ENCODE data around the gene HIBADH. TPM values are rescaled to one million over a fixed set of nuclear protein-coding genes. Genes with fewer than 3 reads are reported as not detected.
"Not testable (repeated sequence)": the region's sequence is repeated elsewhere in the genome, so short reads cannot be mapped to it uniquely, and the experiment has no call there.

The HIBADH gene
- polyA plus RNA-seq, 2 of the 4 experiments (the other 2 are of a cell fraction) = 49.5 to 118 TPM

DNA sequence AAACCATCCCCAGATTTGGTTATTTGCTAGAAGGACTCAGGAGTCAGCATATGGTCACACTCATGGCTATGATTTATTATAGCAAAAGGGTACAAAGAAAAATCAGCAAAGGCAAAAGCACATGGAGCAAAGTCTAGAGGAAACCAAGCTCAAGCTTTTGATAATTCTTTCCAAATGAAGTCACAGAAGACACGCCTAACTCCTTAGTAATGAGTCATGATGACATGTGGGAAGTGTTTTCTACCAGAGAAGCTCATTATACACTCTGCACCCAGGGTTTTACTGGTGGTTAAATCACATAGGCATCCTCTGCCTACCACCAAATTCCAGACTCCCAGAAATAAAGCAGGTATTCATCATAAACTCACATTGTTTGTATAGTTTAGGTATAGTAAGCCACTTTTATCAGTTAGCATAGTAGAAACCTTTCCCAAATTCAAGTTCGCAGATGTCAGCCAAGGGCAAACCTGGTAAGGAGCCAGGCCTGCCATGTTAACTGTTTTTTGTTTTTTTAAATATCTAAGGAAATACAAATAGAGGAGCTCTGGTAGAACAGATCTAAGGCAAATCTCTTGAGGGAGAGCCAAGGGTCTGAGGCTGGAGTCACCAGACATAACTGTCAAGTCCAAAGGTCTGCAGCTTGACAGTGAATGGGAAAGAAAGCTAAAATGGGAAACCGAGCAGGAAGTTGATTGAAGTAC, 15.4 kb upstream of the HIBADH start (continued):
- TF ChIP-seq, protein P1, sequence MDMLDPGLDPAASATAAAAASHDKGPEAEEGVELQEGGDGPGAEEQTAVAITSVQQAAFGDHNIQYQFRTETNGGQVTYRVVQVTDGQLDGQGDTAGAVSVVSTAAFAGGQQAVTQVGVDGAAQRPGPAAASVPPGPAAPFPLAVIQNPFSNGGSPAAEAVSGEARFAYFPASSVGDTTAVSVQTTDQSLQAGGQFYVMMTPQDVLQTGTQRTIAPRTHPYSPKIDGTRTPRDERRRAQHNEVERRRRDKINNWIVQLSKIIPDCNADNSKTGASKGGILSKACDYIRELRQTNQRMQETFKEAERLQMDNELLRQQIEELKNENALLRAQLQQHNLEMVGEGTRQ (IDR thresholded peaks at IDR 0.05) = no peak
- TF ChIP-seq ZFP36 (IDR thresholded peaks at IDR 0.05; ENCODE audit: borderline replicate concordance, partially characterized antibody) (no peak), FOSL2 (IDR thresholded peaks at IDR 0.05) (peak; percentile 82), FOSL2 (CRISPR knock-in tag; IDR thresholded peaks at IDR 0.05) (peak; percentile 94), BHLHE40 (IDR thresholded peaks at IDR 0.05; ENCODE audit: low read depth, low read length) (no peak), RCOR1 (IDR thresholded peaks at IDR 0.05; ENCODE audit: low read depth, low read length) (no peak), MAZ (IDR thresholded peaks at IDR 0.05; ENCODE audit: borderline replicate concordance, low read depth, low read length) (no peak), FOSB (CRISPR knock-in tag; IDR thresholded peaks at IDR 0.05) (no peak), SMC3 (IDR thresholded peaks at IDR 0.05) (no peak), HOXB5 (CRISPR knock-in tag; IDR thresholded peaks at IDR 0.05) (no peak; the same call in 1 of the 2 replicates), HEYL (CRISPR knock-in tag; IDR thresholded peaks at IDR 0.05) (peak; percentile 48; the same call in 1 of the 2 replicates), JUN (IDR thresholded peaks at IDR 0.05) (peak; percentile 34 to 47; a peak in 2 of 5 replicates), ZC3H11A (IDR thresholded peaks at IDR 0.05) (no peak), NPAS2 (CRISPR knock-in tag; IDR thresholded peaks at IDR 0.05; ENCODE audit: borderline replicate concordance) (no peak), HOXB13 (CRISPR knock-in tag; IDR thresholded peaks at IDR 0.05; ENCODE audit: low read depth) (0 out of 2 replicates have a peak, but pooled peaks have one; percentile 53), MYC (IDR thresholded peaks at IDR 0.05; ENCODE audit: borderline replicate concordance, low read length) (peak; percentile 74; the same call in 1 of the 2 replicates), POLR2A (IDR thresholded peaks at IDR 0.05; ENCODE audit: low read length) (no peak), JUNB (IDR thresholded peaks at IDR 0.05) (peak; percentile 67), HOXA7 (CRISPR knock-in tag; IDR thresholded peaks at IDR 0.05) (no peak), NR3C1 (IDR thresholded peaks at IDR 0.05) (no peak), TP53 (CRISPR knock-in tag; IDR thresholded peaks at IDR 0.05) (no peak), FOXS1 (CRISPR knock-in tag; IDR thresholded peaks at IDR 0.05) (no peak)
- TF ChIP-seq, protein P2, sequence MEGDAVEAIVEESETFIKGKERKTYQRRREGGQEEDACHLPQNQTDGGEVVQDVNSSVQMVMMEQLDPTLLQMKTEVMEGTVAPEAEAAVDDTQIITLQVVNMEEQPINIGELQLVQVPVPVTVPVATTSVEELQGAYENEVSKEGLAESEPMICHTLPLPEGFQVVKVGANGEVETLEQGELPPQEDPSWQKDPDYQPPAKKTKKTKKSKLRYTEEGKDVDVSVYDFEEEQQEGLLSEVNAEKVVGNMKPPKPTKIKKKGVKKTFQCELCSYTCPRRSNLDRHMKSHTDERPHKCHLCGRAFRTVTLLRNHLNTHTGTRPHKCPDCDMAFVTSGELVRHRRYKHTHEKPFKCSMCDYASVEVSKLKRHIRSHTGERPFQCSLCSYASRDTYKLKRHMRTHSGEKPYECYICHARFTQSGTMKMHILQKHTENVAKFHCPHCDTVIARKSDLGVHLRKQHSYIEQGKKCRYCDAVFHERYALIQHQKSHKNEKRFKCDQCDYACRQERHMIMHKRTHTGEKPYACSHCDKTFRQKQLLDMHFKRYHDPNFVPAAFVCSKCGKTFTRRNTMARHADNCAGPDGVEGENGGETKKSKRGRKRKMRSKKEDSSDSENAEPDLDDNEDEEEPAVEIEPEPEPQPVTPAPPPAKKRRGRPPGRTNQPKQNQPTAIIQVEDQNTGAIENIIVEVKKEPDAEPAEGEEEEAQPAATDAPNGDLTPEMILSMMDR (IDR thresholded peaks at IDR 0.05) = no peak
- TF ChIP-seq, protein P3, sequence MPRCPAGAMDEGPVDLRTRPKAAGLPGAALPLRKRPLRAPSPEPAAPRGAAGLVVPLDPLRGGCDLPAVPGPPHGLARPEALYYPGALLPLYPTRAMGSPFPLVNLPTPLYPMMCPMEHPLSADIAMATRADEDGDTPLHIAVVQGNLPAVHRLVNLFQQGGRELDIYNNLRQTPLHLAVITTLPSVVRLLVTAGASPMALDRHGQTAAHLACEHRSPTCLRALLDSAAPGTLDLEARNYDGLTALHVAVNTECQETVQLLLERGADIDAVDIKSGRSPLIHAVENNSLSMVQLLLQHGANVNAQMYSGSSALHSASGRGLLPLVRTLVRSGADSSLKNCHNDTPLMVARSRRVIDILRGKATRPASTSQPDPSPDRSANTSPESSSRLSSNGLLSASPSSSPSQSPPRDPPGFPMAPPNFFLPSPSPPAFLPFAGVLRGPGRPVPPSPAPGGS (IDR thresholded peaks at IDR 0.05) = no peak
- TF ChIP-seq, protein P4, sequence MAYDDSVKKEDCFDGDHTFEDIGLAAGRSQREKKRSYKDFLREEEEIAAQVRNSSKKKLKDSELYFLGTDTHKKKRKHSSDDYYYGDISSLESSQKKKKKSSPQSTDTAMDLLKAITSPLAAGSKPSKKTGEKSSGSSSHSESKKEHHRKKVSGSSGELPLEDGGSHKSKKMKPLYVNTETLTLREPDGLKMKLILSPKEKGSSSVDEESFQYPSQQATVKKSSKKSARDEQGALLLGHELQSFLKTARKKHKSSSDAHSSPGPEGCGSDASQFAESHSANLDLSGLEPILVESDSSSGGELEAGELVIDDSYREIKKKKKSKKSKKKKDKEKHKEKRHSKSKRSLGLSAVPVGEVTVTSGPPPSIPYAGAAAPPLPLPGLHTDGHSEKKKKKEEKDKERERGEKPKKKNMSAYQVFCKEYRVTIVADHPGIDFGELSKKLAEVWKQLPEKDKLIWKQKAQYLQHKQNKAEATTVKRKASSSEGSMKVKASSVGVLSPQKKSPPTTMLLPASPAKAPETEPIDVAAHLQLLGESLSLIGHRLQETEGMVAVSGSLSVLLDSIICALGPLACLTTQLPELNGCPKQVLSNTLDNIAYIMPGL (CRISPR knock-in tag; IDR thresholded peaks at IDR 0.05; ENCODE audit: borderline replicate concordance) = no peak

DNA sequence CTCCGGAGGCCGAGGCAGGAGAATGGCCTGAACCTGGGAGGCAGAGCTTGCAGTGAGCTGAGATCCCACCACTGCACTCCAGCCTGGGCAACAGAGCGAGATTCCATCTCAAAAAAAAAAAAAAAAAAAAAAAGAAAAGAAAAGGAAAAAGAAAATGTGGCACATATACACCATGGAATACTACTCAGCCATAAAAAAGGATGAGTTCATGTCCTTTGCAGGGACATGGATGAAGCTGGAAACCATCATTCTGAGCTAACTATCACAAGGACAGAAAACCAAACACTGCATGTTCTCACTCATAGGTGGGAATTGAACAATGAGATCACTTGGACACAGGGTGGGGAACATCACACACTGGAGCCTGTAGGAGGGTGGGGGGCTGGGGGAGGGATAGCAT, 11.4 kb upstream of the HIBADH start:
- POLR2A ChIA-PET; H3K4me2 ChIP-seq; ATAC-seq; FAIRE-seq; H3K27ac ChIP-seq; H3K9me3 ChIP-seq; DNase-seq (ENCODE audit: low read depth in 1 of 2, low spot score in 1 of 2); H3K4me3 ChIP-seq: not testable (repeated sequence)
- peaks cover 27% of the 10 kb centered on the region for H3K4me1 ChIP-seq
- WGBS (ENCODE audit: missing lambda C conversion rate) = 90% methylated on average over 3 of the region's 3 CpGs
- CTCF ChIA-PET = interaction anchor here (0.6 kb wide), 1 partner anchor 247 kb away, joined by 4 read pairs; no protein-coding TSS in a partner anchor

Measured in A549 (cell line).